H9 (cell line): ENCODE data around the gene COX8C. TPM values are rescaled to one million over a fixed set of nuclear protein-coding genes. Genes with fewer than 3 reads are reported as not detected.

ENCODE experiments used
- DNase-seq: peaks from one replicate; pipeline ENCODE4 v3.0.0-alpha.2; 2017
- H2AFZ ChIP-seq: one replicate; pipeline ENCODE4 v1.6.1; 2013; ENCODE audit warnings: mild to moderate bottlenecking, low read length, control low read depth, moderate library complexity
- H2AK5ac ChIP-seq: 2 replicates; pipeline ENCODE4 v1.6.1; 2013; ENCODE audit warnings: low read length, control low read depth, mixed read lengths; ENCODE audit not compliant: insufficient read length
- H2BK120ac ChIP-seq: one replicate; pipeline ENCODE4 v1.6.1; 2013; ENCODE audit warnings: low read depth, mild to moderate bottlenecking, low read length, control low read depth, inconsistent platforms; ENCODE audit not compliant: poor library complexity, severe bottlenecking
- H2BK12ac ChIP-seq: 2 replicates; pipeline ENCODE4 v1.6.1; 2013; ENCODE audit warnings: low read length, control low read depth, mixed read lengths, low read depth; ENCODE audit not compliant: insufficient read length
- H2BK15ac ChIP-seq: 2 replicates; pipeline ENCODE4 v1.6.1; 2013; ENCODE audit warnings: low read depth, low read length, control low read depth
- H2BK20ac ChIP-seq: one replicate; pipeline ENCODE4 v1.6.1; 2013; ENCODE audit warnings: low read depth, mild to moderate bottlenecking, low read length, control low read depth, inconsistent platforms; ENCODE audit not compliant: poor library complexity, severe bottlenecking
- H2BK5ac ChIP-seq: 2 replicates; pipeline ENCODE4 v1.6.1; 2013; ENCODE audit warnings: low read length, control low read depth, mixed read lengths; ENCODE audit not compliant: insufficient read length
- H3K14ac ChIP-seq: 2 replicates; pipeline ENCODE4 v1.6.1; 2013; ENCODE audit warnings: low read length, control low read depth; ENCODE audit not compliant: insufficient read depth
- H3K18ac ChIP-seq: 2 replicates; pipeline ENCODE4 v1.6.1; 2013; ENCODE audit warnings: low read depth, mild to moderate bottlenecking, mixed read lengths, low read length, control low read depth; ENCODE audit not compliant: insufficient read length
- H3K23ac ChIP-seq: 2 replicates; pipeline ENCODE4 v1.6.1; 2013; ENCODE audit warnings: low read length, control low read depth, mixed read lengths, low read depth; ENCODE audit not compliant: insufficient read length
- H3K23me2 ChIP-seq: 2 replicates; pipeline ENCODE4 v1.6.1; 2013; ENCODE audit warnings: low read depth, mild to moderate bottlenecking, mixed read lengths, low read length, control low read depth; ENCODE audit not compliant: insufficient read length, poor library complexity, severe bottlenecking
- H3K27ac ChIP-seq: 2 replicates; pipeline ENCODE4 v1.5.1; 2013; ENCODE audit warnings: low read length, control low read depth, mixed read lengths, low read depth; ENCODE audit not compliant: insufficient read length
- H3K27me3 ChIP-seq: 2 replicates; pipeline ENCODE4 v1.6.1; 2013; ENCODE audit warnings: low read length, control low read depth, inconsistent platforms; ENCODE audit not compliant: insufficient read depth
- H3K4ac ChIP-seq: 2 replicates; pipeline ENCODE4 v1.6.1; 2013; ENCODE audit warnings: low read depth, mild to moderate bottlenecking, control low read depth, inconsistent platforms, low read length, moderate library complexity
- H3K4me1 ChIP-seq: 2 replicates; pipeline ENCODE4 v1.6.1; 2013; ENCODE audit warnings: low read length, control low read depth, inconsistent platforms; ENCODE audit not compliant: insufficient read depth
- H3K4me2 ChIP-seq: 2 replicates; pipeline ENCODE4 v1.6.1; 2013; ENCODE audit warnings: low read length, control low read depth, mixed read lengths; ENCODE audit not compliant: insufficient read length, insufficient read depth
- H3K56ac ChIP-seq: 2 replicates; pipeline ENCODE4 v1.6.1; 2013; ENCODE audit warnings: low read depth, mild to moderate bottlenecking, mixed read lengths, low read length, control low read depth; ENCODE audit not compliant: insufficient read length
- H3K79me1 ChIP-seq: 2 replicates; pipeline ENCODE4 v1.6.1; 2013; ENCODE audit warnings: low read depth, mild to moderate bottlenecking, moderate library complexity, low read length, control low read depth, inconsistent platforms; ENCODE audit not compliant: insufficient read depth, poor library complexity, severe bottlenecking
- H3K79me2 ChIP-seq: 2 replicates; pipeline ENCODE4 v1.6.1; 2013; ENCODE audit warnings: low read length, control low read depth, inconsistent platforms; ENCODE audit not compliant: insufficient read depth
- H3K9ac ChIP-seq: 2 replicates; pipeline ENCODE4 v1.6.1; 2013; ENCODE audit warnings: low read length, control low read depth, mixed read lengths; ENCODE audit not compliant: insufficient read length; ENCODE audit errors: extremely low read depth
- H3K9me3 ChIP-seq: one replicate; pipeline ENCODE4 v1.6.1; 2013; ENCODE audit warnings: low read depth, low read length, inconsistent platforms; ENCODE audit not compliant: control insufficient read depth
- H3T11ph ChIP-seq: one replicate; pipeline ENCODE4 v1.6.1; 2013; ENCODE audit warnings: mild to moderate bottlenecking, low read length, control low read depth, inconsistent platforms
- H4K20me1 ChIP-seq: one replicate; pipeline ENCODE4 v1.6.1; 2013; ENCODE audit not compliant: control insufficient read depth, insufficient read length, insufficient read depth
- H4K5ac ChIP-seq: 2 replicates; pipeline ENCODE4 v1.6.1; 2013; ENCODE audit warnings: low read depth, mild to moderate bottlenecking, mixed read lengths, low read length, control low read depth; ENCODE audit not compliant: insufficient read length
- H4K8ac ChIP-seq: replicated peaks from 2 replicates; pipeline ENCODE4 v1.6.1; 2013; ENCODE audit warnings: low read length, control low read depth, mixed read lengths, low read depth; ENCODE audit not compliant: insufficient read length
- H4K91ac ChIP-seq: 2 replicates; pipeline ENCODE4 v1.6.1; 2013; ENCODE audit warnings: low read depth, mild to moderate bottlenecking, moderate library complexity, mixed read lengths, low read length, control low read depth; ENCODE audit not compliant: insufficient read length
- H3K27ac Mint-ChIP-seq, 3 experiments: 2 replicates in 2 of 3; 3 replicates in 1 of 3; pipeline ENCODE4 v1.8.0; 2020 to 2021; ENCODE audit warnings: mixed read lengths in 3 of 3, mild to moderate bottlenecking in 1 of 3, moderate library complexity in 1 of 3
- H3K27me3 Mint-ChIP-seq: 2 replicates; pipeline ENCODE4 v1.8.0; 2021; ENCODE audit warnings: low read depth, mild to moderate bottlenecking, moderate library complexity, mixed read lengths
- H3K36me3 Mint-ChIP-seq, 3 experiments: 2 replicates in 2 of 3; 3 replicates in 1 of 3; pipeline ENCODE4 v1.8.0; 2020 to 2021; ENCODE audit warnings: low read depth in 3 of 3, mixed read lengths in 3 of 3; ENCODE audit not compliant: insufficient read depth in 1 of 3
- H3K4me1 Mint-ChIP-seq, 2 experiments: 2 replicates each; pipeline ENCODE4 v1.8.0; 2020; ENCODE audit warnings: mixed read lengths in 2 of 2
- H3K4me3 Mint-ChIP-seq, 2 experiments: 2 replicates in 1 of 2; 3 replicates in 1 of 2; pipeline ENCODE4 v1.8.0; 2020 to 2021; ENCODE audit warnings: mild to moderate bottlenecking in 2 of 2, mixed read lengths in 2 of 2, moderate library complexity in 1 of 2
- H3K9me3 Mint-ChIP-seq, 2 experiments: 2 replicates in 1 of 2; 3 replicates in 1 of 2; pipeline ENCODE4 v1.8.0; 2020; ENCODE audit warnings: mild to moderate bottlenecking in 2 of 2, mixed read lengths in 2 of 2, moderate library complexity in 1 of 2
- CTCF ChIP-seq: fragments of 200-600 bp; sonication (generic); conservative IDR thresholded peaks from 3 replicates; pipeline ENCODE4 v1.8.0; 2021; ENCODE audit warnings: antibody characterized with exemption, mild to moderate bottlenecking
- WGBS: extraction: QIAGEN DNeasy Blood & Tissue Kit; methylation state at CpG from one replicate; pipeline ENCODE4 v1.1.7; 2013; ENCODE audit warnings: missing lambda C conversion rate, low lambda C conversion rate, mixed read lengths; ENCODE audit not compliant: insufficient read length; ENCODE audit errors: extremely low coverage; 5-methylcytosine and 5-hydroxymethylcytosine counted together
- total RNA-seq: library from RNA; stranded (reverse); gene quantifications from 2 replicates; pipeline ENCODE4 v1.2.1, GENCODE V29; 2021

COX8C gene
- total RNA-seq, 1 experiment from 2014 or later, result not detected

DNA sequence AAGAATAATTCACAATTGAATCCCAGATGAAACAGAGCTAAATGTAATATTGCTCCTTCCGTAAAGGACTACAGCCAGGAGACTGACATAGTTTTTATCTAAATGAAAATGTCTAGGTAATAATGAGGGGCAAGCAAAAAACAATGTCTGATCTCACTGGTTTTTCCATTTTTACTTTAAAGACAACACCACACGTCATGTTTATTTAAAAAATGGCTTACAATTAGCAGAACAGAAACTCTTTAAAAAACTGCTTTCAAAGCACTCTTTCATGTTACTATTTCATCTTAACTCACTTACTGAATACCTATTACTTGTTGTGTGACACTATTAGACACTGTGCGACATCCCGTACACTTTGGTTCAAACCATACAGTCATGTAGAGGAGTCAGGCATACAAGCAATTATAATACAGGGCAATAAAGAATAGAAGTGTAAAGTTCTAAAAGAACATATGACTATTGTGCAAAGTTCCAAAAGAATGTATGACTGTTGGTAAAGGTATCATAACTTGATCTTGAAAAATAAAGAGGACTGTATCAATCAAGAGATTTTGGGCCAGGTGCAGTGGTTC, 23.3 kb upstream of the COX8C start:
- no peak overlapping the region for H3K18ac ChIP-seq
- no peaks in the 10 kb centered on the region for H4K20me1 ChIP-seq
- no peak for DNase-seq
- H2BK15ac ChIP-seq, result no peak overlapping the region
- no peak overlapping the region for H3K27ac ChIP-seq
- H4K8ac ChIP-seq, result no peak overlapping the region
- Mint-ChIP-seq H3K4me1 (peaks cover 13 to 19% of the 10 kb centered on the region in 2 experiments), H3K9me3 (no peaks in the 10 kb centered on the region), H3K4me3 (no peak overlapping the region), H3K36me3 (peaks cover 0 to 8% (median 0%) of the 10 kb centered on the region in 3 experiments; a peak in 3 of 7 replicates), H3K27ac (no peak overlapping the region), H3K27me3 (no peaks in the 10 kb centered on the region)
- WGBS, result no CpG with 5 or more reads among the region's 4 CpGs
- no peak overlapping the region for H3K4ac ChIP-seq
- no peak overlapping the region for H2AFZ ChIP-seq
- H3K4me2 ChIP-seq, result no peak overlapping the region
- peaks cover 16% of the 10 kb centered on the region; the same call in 1 of the 2 replicates for H3K79me2 ChIP-seq
- H2AK5ac ChIP-seq, result no peak overlapping the region
- no peak overlapping the region for H3K9ac ChIP-seq
- peaks cover 11% of the 10 kb centered on the region for H3K79me1 ChIP-seq
- no peak overlapping the region for H3T11ph ChIP-seq
- H3K27me3 ChIP-seq, result no peaks in the 10 kb centered on the region
- no peak overlapping the region for H2BK120ac ChIP-seq
- no peak overlapping the region for H3K56ac ChIP-seq
- H3K23me2 ChIP-seq, result peaks cover 2% of the 10 kb centered on the region
- H4K91ac ChIP-seq, result no peak overlapping the region
- no peak for TF ChIP-seq CTCF
- no peak overlapping the region for H3K23ac ChIP-seq
- H3K9me3 ChIP-seq, result no peaks in the 10 kb centered on the region
- H2BK12ac ChIP-seq, result no peak overlapping the region
- H2BK5ac ChIP-seq, result no peak overlapping the region
- no peak overlapping the region for H2BK20ac ChIP-seq
- no peak overlapping the region for H4K5ac ChIP-seq
- no peak overlapping the region for H3K14ac ChIP-seq
- H3K4me1 ChIP-seq, result no peaks in the 10 kb centered on the region; the same call in 1 of the 2 replicates
